C4-2B (cell line): ENCODE data around the gene DBN1.
A peak's percentile ranks its signal among the peaks of the same experiment; 100 is the strongest.

Experiments used
- H3K27ac ChIP-seq: fragments of 450-650 bp; 2 replicates; pipeline ENCODE4 v1.5.1; 2017
- CTCF ChIP-seq: fragments of 450-650 bp; conservative IDR thresholded peaks from 2 replicates; pipeline ENCODE4 v1.5.1; 2017; ENCODE audit warnings: mild to moderate bottlenecking
- ZFX ChIP-seq: fragments of 450-650 bp; IDR thresholded peaks from 2 replicates; pipeline ENCODE4 v1.6.1; 2017

Gene DBN1

GRCh38 chr5:177503351-177504085 lies 30.1 kb upstream of the DBN1 start:
- no peak overlapping the region for H3K27ac ChIP-seq
- TF ChIP-seq ZFX (peak; percentile 8; the same call in 1 of the 2 replicates), CTCF (no peak)

DNA sequence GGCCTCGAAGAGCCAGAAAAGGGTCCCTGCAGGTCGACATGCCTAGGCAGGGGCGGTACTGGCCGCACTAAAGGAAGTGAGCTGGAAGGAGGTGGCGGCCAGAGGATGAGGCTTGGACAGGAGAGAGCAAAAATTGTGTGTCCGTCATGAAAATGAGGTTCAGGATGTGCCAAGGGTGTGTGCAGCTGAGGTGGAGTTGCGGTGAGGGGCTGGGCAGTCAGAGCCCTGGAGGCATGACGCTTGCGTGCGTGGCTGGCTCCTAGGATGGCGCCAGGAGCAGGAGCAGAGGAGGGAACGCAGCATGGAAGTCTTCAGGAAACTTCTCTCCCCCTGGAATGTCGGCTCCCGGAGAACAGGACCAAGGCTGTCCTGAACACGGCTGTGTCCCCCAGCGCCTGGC lies 29.5 kb upstream of the DBN1 start:
- TF ChIP-seq ZFX (no peak), CTCF (no peak)
- no peak overlapping the region for H3K27ac ChIP-seq

DNA sequence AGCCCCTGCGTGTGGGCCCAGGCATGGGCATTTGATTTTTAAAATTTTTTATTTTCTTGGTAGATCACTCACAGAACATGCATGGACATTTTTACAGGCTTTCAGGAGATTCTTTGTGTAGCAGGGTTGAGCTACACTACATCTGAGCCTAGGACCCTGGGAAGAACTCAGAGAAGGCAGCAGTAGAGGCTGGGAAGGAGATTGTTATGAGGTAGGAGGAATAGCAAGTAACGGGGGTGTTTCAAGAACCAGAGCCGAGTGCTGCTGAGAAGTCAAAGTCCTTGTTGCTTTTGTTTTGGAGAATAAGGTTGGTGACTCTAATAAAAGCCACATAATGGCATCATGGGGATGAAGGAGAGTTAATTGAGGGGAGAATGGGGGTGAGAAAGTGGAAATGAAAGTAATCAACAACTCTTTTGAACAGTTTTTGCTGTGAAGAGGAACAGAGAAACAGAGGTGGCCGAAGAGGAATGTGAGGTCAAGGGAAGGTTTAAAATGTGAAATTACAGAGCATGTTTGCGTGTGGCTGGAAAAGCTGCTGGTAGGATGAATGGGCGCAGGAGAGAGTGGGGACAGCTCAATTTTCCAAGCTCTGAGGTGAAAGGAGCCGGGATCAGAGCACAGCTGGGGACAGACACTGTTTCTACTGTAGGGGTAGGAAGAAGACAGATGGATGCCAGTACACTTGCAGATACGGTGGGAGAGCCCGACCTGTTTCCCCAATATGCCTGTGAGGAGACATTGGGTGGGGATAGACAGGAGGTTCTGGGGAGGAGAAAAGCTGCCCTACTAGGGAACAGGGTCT lies 28.6 kb upstream of the DBN1 start:
- TF ChIP-seq CTCF, result no peak
- no peak for TF ChIP-seq ZFX
- no peak overlapping the region for H3K27ac ChIP-seq

DNA sequence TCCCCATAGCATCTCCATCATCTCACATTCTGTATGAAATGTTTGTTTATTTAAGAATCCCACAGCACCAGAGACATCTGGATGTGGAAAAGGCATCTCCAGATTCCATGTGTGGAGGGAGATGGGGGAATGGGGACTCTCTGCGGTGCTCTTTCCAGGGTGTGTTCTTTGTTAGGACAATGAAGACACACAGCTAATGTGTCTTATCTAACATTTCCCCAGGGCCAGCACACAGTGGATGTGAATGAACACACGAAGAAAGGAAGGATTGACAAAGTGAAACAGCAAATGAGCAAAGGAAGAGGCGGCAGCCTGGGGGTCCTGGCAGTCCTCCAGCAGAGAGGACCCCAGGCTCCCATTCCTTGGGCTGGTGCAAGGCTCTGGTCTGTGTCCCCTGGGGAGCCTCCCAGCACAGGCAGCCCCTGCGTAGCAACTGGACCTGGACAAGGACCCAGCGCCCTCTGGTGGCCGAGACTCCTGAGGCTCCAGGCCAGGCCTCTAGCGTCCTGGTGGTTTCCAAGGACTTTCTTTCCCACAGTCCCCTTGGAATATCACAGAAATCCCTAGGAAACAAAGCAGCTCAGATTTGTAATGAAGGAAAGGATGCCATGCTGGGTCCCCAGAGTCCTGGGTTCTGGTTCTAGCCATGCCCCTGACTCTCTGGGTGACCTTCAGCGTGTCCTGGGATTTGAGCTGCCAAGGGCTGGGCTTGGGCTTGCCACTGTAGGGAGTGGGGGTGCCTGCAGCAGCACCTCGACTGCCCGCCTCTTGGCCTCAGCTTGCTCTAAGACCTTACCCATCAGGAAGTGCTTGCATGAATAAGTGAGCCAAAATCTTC lies 27.5 kb upstream of the DBN1 start:
- no peak overlapping the region for H3K27ac ChIP-seq
- TF ChIP-seq CTCF (peak; percentile 99), ZFX (no peak)

GRCh38 chr5:177499842-177500241 lies 26.4 kb upstream of the DBN1 start:
- no peak overlapping the region for H3K27ac ChIP-seq
- TF ChIP-seq CTCF, result no peak
- TF ChIP-seq ZFX, result no peak

GRCh38 chr5:177498013-177498787 lies 24.8 kb upstream of the DBN1 start:
- no peak for TF ChIP-seq CTCF
- TF ChIP-seq ZFX, result no peak
- peak overlapping the region; percentile 76 for H3K27ac ChIP-seq
